ENCODE data around the gene SF3B2.

DNA sequence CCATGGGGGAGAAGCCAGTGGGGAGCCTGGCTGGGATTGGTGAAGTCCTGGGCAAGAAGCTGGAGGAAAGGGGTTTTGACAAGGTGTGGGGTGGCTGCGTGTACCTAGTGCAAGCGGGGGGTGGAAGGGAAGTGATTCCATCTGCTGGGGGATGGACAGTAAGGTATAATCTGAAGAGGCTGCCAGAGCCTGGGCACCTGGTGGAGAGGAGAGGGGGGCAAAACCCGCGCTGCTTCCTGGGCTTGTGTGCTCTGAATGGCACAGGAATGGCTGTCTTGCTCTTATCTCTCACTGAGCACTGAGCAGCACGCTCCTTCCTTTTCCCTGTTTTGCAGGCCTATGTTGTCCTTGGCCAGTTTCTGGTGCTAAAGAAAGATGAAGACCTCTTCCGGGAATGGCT is 48.9 kb upstream of the SF3B2 start:
- TF ChIP-seq, protein P1, sequence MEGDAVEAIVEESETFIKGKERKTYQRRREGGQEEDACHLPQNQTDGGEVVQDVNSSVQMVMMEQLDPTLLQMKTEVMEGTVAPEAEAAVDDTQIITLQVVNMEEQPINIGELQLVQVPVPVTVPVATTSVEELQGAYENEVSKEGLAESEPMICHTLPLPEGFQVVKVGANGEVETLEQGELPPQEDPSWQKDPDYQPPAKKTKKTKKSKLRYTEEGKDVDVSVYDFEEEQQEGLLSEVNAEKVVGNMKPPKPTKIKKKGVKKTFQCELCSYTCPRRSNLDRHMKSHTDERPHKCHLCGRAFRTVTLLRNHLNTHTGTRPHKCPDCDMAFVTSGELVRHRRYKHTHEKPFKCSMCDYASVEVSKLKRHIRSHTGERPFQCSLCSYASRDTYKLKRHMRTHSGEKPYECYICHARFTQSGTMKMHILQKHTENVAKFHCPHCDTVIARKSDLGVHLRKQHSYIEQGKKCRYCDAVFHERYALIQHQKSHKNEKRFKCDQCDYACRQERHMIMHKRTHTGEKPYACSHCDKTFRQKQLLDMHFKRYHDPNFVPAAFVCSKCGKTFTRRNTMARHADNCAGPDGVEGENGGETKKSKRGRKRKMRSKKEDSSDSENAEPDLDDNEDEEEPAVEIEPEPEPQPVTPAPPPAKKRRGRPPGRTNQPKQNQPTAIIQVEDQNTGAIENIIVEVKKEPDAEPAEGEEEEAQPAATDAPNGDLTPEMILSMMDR (IDR thresholded peaks at IDR 0.05): no peak
- no peak for TF ChIP-seq POLR2A (IDR thresholded peaks at IDR 0.05)

All from body of pancreas (tissue), 4 donors.